Measurements from ENCODE around the gene AKAP5. TPM values are rescaled to one million over a fixed set of nuclear protein-coding genes. Genes with fewer than 3 reads are reported as not detected.

The AKAP5 gene
- total RNA-seq, 1 experiment from 2014 or later: 3.0 TPM

DNA sequence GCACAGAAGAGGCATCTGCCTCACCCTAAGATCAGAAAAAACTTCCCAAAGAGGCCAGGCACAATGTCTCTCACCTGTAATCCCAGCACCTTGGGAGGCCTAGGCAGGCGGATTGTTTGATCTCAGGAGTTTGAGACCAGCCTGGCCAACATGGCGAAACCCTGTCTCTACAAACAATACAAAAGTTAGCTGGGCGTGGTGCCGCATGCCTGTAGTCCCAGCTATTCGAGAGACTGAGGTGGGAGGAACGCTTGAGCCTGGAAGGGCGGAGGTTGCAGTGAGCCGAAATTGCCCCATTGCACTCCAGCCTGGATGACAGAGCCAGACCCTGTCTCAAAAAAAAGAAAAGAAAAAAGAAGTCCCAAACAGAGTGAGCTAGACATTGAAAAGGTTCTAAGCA, 43.7 kb downstream of the AKAP5 start:
- H3K4me3 Mint-ChIP-seq: no peak overlapping the region
- H3K36me3 Mint-ChIP-seq: no peaks in the 10 kb centered on the region
- H3K27ac Mint-ChIP-seq: peak overlapping the region; percentile 74
- ATAC-seq (no peak), DNase-seq (ENCODE audit: low spot score) (peak; percentile 24)
- ChIA-PET CTCF (interaction anchor here (0.6 to 2.4 kb wide), 7 partner anchors 12 to 204 kb away, joined by 3 to 12 read pairs (median 5); partner anchors contain the start of genes AKAP5 and HSPA2), POLR2A (interaction anchor here (0.7 kb wide), 2 partner anchors 8 to 13 kb away, joined by 3 to 4 read pairs; no protein-coding TSS in a partner anchor)
- no peaks in the 10 kb centered on the region for H3K9me3 Mint-ChIP-seq
- TF ChIP-seq, protein P1, sequence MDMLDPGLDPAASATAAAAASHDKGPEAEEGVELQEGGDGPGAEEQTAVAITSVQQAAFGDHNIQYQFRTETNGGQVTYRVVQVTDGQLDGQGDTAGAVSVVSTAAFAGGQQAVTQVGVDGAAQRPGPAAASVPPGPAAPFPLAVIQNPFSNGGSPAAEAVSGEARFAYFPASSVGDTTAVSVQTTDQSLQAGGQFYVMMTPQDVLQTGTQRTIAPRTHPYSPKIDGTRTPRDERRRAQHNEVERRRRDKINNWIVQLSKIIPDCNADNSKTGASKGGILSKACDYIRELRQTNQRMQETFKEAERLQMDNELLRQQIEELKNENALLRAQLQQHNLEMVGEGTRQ (CRISPR knock-in tag; IDR thresholded peaks at IDR 0.05): no peak
- TF ChIP-seq ZNF121 (CRISPR knock-in tag; IDR thresholded peaks at IDR 0.05) (no peak), RELA (CRISPR knock-in tag; IDR thresholded peaks at IDR 0.05; ENCODE audit: borderline replicate concordance) (no peak), MXD4 (CRISPR knock-in tag; IDR thresholded peaks at IDR 0.05; ENCODE audit: borderline replicate concordance) (no peak), NR3C1 (CRISPR knock-in tag; conservative IDR thresholded peaks at IDR 0.05; ENCODE audit: low read depth) (no peak), ZNF317 (CRISPR knock-in tag; IDR thresholded peaks at IDR 0.05; ENCODE audit: borderline replicate concordance, low read depth) (no peak), JAZF1 (CRISPR knock-in tag; IDR thresholded peaks at IDR 0.05) (no peak), JUN (CRISPR knock-in tag; IDR thresholded peaks at IDR 0.05) (no peak), GABPB1 (CRISPR knock-in tag; IDR thresholded peaks at IDR 0.05) (no peak), MYBL2 (CRISPR knock-in tag; IDR thresholded peaks at IDR 0.05) (no peak), RORB (CRISPR knock-in tag; IDR thresholded peaks at IDR 0.05) (no peak), HMGA2 (CRISPR knock-in tag; IDR thresholded peaks at IDR 0.05) (no peak), ZNF138 (CRISPR knock-in tag; conservative IDR thresholded peaks at IDR 0.05) (no peak)
- TF ChIP-seq, protein P2, sequence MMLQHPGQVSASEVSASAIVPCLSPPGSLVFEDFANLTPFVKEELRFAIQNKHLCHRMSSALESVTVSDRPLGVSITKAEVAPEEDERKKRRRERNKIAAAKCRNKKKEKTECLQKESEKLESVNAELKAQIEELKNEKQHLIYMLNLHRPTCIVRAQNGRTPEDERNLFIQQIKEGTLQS (CRISPR knock-in tag; conservative IDR thresholded peaks at IDR 0.05): no peak
- TF ChIP-seq, protein P3, sequence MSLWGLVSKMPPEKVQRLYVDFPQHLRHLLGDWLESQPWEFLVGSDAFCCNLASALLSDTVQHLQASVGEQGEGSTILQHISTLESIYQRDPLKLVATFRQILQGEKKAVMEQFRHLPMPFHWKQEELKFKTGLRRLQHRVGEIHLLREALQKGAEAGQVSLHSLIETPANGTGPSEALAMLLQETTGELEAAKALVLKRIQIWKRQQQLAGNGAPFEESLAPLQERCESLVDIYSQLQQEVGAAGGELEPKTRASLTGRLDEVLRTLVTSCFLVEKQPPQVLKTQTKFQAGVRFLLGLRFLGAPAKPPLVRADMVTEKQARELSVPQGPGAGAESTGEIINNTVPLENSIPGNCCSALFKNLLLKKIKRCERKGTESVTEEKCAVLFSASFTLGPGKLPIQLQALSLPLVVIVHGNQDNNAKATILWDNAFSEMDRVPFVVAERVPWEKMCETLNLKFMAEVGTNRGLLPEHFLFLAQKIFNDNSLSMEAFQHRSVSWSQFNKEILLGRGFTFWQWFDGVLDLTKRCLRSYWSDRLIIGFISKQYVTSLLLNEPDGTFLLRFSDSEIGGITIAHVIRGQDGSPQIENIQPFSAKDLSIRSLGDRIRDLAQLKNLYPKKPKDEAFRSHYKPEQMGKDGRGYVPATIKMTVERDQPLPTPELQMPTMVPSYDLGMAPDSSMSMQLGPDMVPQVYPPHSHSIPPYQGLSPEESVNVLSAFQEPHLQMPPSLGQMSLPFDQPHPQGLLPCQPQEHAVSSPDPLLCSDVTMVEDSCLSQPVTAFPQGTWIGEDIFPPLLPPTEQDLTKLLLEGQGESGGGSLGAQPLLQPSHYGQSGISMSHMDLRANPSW (CRISPR knock-in tag; conservative IDR thresholded peaks at IDR 0.05; ENCODE audit: low read depth): no peak
- TF ChIP-seq, protein P4, sequence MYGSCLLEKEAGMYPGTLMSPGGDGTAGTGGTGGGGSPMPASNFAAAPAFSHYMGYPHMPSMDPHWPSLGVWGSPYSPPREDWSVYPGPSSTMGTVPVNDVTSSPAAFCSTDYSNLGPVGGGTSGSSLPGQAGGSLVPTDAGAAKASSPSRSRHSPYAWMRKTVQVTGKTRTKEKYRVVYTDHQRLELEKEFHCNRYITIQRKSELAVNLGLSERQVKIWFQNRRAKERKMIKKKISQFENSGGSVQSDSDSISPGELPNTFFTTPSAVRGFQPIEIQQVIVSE (CRISPR knock-in tag; IDR thresholded peaks at IDR 0.05; ENCODE audit: borderline replicate concordance): no peak
- TF ChIP-seq, protein P5, sequence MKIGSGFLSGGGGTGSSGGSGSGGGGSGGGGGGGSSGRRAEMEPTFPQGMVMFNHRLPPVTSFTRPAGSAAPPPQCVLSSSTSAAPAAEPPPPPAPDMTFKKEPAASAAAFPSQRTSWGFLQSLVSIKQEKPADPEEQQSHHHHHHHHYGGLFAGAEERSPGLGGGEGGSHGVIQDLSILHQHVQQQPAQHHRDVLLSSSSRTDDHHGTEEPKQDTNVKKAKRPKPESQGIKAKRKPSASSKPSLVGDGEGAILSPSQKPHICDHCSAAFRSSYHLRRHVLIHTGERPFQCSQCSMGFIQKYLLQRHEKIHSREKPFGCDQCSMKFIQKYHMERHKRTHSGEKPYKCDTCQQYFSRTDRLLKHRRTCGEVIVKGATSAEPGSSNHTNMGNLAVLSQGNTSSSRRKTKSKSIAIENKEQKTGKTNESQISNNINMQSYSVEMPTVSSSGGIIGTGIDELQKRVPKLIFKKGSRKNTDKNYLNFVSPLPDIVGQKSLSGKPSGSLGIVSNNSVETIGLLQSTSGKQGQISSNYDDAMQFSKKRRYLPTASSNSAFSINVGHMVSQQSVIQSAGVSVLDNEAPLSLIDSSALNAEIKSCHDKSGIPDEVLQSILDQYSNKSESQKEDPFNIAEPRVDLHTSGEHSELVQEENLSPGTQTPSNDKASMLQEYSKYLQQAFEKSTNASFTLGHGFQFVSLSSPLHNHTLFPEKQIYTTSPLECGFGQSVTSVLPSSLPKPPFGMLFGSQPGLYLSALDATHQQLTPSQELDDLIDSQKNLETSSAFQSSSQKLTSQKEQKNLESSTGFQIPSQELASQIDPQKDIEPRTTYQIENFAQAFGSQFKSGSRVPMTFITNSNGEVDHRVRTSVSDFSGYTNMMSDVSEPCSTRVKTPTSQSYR (CRISPR knock-in tag; IDR thresholded peaks at IDR 0.05): no peak
- TF ChIP-seq, protein P6, sequence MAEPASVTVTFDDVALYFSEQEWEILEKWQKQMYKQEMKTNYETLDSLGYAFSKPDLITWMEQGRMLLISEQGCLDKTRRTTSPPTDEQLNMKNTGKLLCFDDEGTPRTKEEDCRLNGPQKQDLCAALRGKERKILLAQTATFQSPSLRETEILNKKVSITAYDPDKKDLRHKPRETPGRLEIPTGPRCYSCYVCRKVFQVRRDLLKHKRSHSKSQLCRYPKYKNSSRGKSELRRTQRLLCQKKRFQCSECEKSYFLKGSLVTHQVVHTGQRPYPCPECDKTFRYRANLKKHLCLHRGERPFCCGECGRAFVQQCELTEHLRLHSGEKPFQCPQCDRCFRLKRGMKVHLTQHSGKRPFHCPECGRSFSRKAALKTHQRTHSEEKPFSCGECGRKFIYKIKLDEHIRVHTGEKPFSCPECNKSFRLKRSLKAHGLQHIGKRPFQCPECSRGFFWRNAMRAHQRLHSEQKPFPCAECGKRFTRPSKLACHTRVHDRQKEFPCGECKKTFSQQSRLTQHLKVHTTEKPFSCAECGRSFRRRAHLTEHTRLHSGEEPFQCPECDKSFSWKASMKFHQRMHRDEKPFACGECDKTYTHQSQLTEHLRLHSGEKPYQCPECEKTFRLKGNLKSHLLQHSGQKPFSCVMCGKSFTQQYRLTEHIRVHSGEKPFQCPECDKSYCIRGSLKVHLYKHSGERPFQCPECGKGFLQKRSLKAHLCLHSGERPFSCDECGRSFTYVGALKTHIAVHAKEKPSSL (CRISPR knock-in tag; conservative IDR thresholded peaks at IDR 0.05): no peak
- TF ChIP-seq, protein P7, sequence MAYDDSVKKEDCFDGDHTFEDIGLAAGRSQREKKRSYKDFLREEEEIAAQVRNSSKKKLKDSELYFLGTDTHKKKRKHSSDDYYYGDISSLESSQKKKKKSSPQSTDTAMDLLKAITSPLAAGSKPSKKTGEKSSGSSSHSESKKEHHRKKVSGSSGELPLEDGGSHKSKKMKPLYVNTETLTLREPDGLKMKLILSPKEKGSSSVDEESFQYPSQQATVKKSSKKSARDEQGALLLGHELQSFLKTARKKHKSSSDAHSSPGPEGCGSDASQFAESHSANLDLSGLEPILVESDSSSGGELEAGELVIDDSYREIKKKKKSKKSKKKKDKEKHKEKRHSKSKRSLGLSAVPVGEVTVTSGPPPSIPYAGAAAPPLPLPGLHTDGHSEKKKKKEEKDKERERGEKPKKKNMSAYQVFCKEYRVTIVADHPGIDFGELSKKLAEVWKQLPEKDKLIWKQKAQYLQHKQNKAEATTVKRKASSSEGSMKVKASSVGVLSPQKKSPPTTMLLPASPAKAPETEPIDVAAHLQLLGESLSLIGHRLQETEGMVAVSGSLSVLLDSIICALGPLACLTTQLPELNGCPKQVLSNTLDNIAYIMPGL (CRISPR knock-in tag; IDR thresholded peaks at IDR 0.05): no peak
- TF ChIP-seq, protein P8, sequence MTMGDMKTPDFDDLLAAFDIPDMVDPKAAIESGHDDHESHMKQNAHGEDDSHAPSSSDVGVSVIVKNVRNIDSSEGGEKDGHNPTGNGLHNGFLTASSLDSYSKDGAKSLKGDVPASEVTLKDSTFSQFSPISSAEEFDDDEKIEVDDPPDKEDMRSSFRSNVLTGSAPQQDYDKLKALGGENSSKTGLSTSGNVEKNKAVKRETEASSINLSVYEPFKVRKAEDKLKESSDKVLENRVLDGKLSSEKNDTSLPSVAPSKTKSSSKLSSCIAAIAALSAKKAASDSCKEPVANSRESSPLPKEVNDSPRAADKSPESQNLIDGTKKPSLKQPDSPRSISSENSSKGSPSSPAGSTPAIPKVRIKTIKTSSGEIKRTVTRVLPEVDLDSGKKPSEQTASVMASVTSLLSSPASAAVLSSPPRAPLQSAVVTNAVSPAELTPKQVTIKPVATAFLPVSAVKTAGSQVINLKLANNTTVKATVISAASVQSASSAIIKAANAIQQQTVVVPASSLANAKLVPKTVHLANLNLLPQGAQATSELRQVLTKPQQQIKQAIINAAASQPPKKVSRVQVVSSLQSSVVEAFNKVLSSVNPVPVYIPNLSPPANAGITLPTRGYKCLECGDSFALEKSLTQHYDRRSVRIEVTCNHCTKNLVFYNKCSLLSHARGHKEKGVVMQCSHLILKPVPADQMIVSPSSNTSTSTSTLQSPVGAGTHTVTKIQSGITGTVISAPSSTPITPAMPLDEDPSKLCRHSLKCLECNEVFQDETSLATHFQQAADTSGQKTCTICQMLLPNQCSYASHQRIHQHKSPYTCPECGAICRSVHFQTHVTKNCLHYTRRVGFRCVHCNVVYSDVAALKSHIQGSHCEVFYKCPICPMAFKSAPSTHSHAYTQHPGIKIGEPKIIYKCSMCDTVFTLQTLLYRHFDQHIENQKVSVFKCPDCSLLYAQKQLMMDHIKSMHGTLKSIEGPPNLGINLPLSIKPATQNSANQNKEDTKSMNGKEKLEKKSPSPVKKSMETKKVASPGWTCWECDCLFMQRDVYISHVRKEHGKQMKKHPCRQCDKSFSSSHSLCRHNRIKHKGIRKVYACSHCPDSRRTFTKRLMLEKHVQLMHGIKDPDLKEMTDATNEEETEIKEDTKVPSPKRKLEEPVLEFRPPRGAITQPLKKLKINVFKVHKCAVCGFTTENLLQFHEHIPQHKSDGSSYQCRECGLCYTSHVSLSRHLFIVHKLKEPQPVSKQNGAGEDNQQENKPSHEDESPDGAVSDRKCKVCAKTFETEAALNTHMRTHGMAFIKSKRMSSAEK (CRISPR knock-in tag; IDR thresholded peaks at IDR 0.05; ENCODE audit: borderline replicate concordance): no peak
- no peaks in the 10 kb centered on the region for H3K27me3 Mint-ChIP-seq (ENCODE audit: low read depth)
- H3K4me1 Mint-ChIP-seq: peaks cover 58% of the 10 kb centered on the region
